ENCODE measurements around the gene ASTN1. TPM values are rescaled to one million over a fixed set of nuclear protein-coding genes. Genes with fewer than 3 reads are reported as not detected.

ASTN1 gene
- total and polyA plus RNA-seq, 5 donors: 0.11 to 0.28 (median 0.12) TPM

GRCh38 chr1:176983731-176984130 lies 180.8 kb downstream of the ASTN1 start:
- H3K4me1 ChIP-seq (ENCODE audit: control insufficient read depth, insufficient read depth, low read length): no peaks in the 10 kb centered on the region
- no peak overlapping the region for H3K27ac ChIP-seq (ENCODE audit: low read length)
- no peak overlapping the region for H3K4me3 ChIP-seq (ENCODE audit: low read length)
- intact Hi-C loops (cut with DNase I): no loop called here
- WGBS: 81% methylated on average over 5 of the region's 5 CpGs
- H3K27me3 ChIP-seq (ENCODE audit: control insufficient read depth, insufficient read depth): no peaks in the 10 kb centered on the region
- no peak for DNase-seq
- ATAC-seq: no peak
- no peaks in the 10 kb centered on the region for H3K9me3 ChIP-seq (ENCODE audit: control insufficient read depth, low read length)

- Histone ChIP-seq H3K4me3 (ENCODE audit: low read length) (no peak overlapping the region), H3K9me3 (ENCODE audit: control insufficient read depth, low read length) (no peaks in the 10 kb centered on the region), H3K27me3 (ENCODE audit: control insufficient read depth, insufficient read depth) (no peaks in the 10 kb centered on the region), H3K27ac (ENCODE audit: low read length) (no peak overlapping the region), H3K4me1 (ENCODE audit: control insufficient read depth, insufficient read depth, low read length) (no peaks in the 10 kb centered on the region)
- ATAC-seq: no peak
- no peak for DNase-seq
- 90% methylated on average over 7 of the region's 7 CpGs for WGBS
- intact Hi-C loops (cut with DNase I): no loop called here
Observed at GRCh38 chr1:176976771-176977170, 187.7 kb downstream of the ASTN1 start.

GRCh38 chr1:176976225-176976624 lies 188.3 kb downstream of the ASTN1 start:
- intact Hi-C loops (cut with DNase I): no loop called here
- 72% methylated on average over 4 of the region's 4 CpGs for WGBS

GRCh38 chr1:176964687-176965086 lies 199.8 kb downstream of the ASTN1 start:
- no peaks in the 10 kb centered on the region for H3K4me1 ChIP-seq (ENCODE audit: control insufficient read depth, insufficient read depth, low read length)
- no peaks in the 10 kb centered on the region for H3K9me3 ChIP-seq (ENCODE audit: control insufficient read depth, low read length)
- H3K4me3 ChIP-seq (ENCODE audit: low read length): no peak overlapping the region
- DNase-seq (no peak), ATAC-seq (no peak)
- H3K27ac ChIP-seq (ENCODE audit: low read length): no peak overlapping the region
- intact Hi-C loops (cut with DNase I): no loop called here
- H3K27me3 ChIP-seq (ENCODE audit: control insufficient read depth, insufficient read depth): no peaks in the 10 kb centered on the region
- 88% methylated on average over 2 of the region's 2 CpGs for WGBS

More at GRCh38 chr1:176976225-176976624, 188.3 kb downstream of the ASTN1 start:
- H3K9me3 ChIP-seq (ENCODE audit: control insufficient read depth, low read length): no peaks in the 10 kb centered on the region
- ATAC-seq (no peak), DNase-seq (no peak)
- H3K27me3 ChIP-seq (ENCODE audit: control insufficient read depth, insufficient read depth): no peaks in the 10 kb centered on the region
- H3K4me1 ChIP-seq (ENCODE audit: control insufficient read depth, insufficient read depth, low read length): no peaks in the 10 kb centered on the region
- H3K27ac ChIP-seq (ENCODE audit: low read length): no peak overlapping the region
- no peak overlapping the region for H3K4me3 ChIP-seq (ENCODE audit: low read length)

GRCh38 chr1:176963181-176963580 lies 201.3 kb downstream of the ASTN1 start:
- Histone ChIP-seq H3K4me3 (ENCODE audit: low read length) (no peak overlapping the region), H3K27ac (ENCODE audit: low read length) (no peak overlapping the region), H3K27me3 (ENCODE audit: control insufficient read depth, insufficient read depth) (no peaks in the 10 kb centered on the region), H3K4me1 (ENCODE audit: control insufficient read depth, insufficient read depth, low read length) (no peaks in the 10 kb centered on the region), H3K9me3 (ENCODE audit: control insufficient read depth, low read length) (no peaks in the 10 kb centered on the region)
- DNase-seq: no peak
- ATAC-seq: no peak
- intact Hi-C loops (cut with DNase I): no loop called here
- WGBS: 84% methylated on average over 2 of the region's 2 CpGs

- Histone ChIP-seq H3K4me3 (ENCODE audit: low read length) (no peak overlapping the region), H3K27ac (ENCODE audit: low read length) (no peak overlapping the region), H3K9me3 (ENCODE audit: control insufficient read depth, low read length) (no peaks in the 10 kb centered on the region), H3K27me3 (ENCODE audit: control insufficient read depth, insufficient read depth) (no peaks in the 10 kb centered on the region), H3K4me1 (ENCODE audit: control insufficient read depth, insufficient read depth, low read length) (no peaks in the 10 kb centered on the region)
- 78% methylated on average over 2 of the region's 2 CpGs for WGBS
- ATAC-seq (no peak), DNase-seq (no peak)
- intact Hi-C loops (cut with DNase I): no loop called here
Observed at GRCh38 chr1:176961678-176962077, 202.8 kb downstream of the ASTN1 start.

GRCh38 chr1:176959191-176959820 lies 205.2 kb downstream of the ASTN1 start:
- no peak overlapping the region for H3K27ac ChIP-seq (ENCODE audit: low read length)
- no peak overlapping the region for H3K4me3 ChIP-seq (ENCODE audit: low read length)
- H3K27me3 ChIP-seq (ENCODE audit: control insufficient read depth, insufficient read depth): no peaks in the 10 kb centered on the region
- no peaks in the 10 kb centered on the region for H3K9me3 ChIP-seq (ENCODE audit: control insufficient read depth, low read length)
- intact Hi-C loops (cut with DNase I): no loop called here
- no peaks in the 10 kb centered on the region for H3K4me1 ChIP-seq (ENCODE audit: control insufficient read depth, insufficient read depth, low read length)
- no peak for ATAC-seq
- 56% methylated on average over 3 of the region's 3 CpGs for WGBS
- DNase-seq: no peak

- Histone ChIP-seq H3K4me1 (ENCODE audit: control insufficient read depth, insufficient read depth, low read length) (no peaks in the 10 kb centered on the region), H3K4me3 (ENCODE audit: low read length) (no peak overlapping the region), H3K9me3 (ENCODE audit: control insufficient read depth, low read length) (no peaks in the 10 kb centered on the region), H3K27ac (ENCODE audit: low read length) (no peak overlapping the region), H3K27me3 (ENCODE audit: control insufficient read depth, insufficient read depth) (no peaks in the 10 kb centered on the region)
- WGBS: 70% methylated on average over 10 of the region's 10 CpGs
- ATAC-seq: no peak
- DNase-seq: no peak
- intact Hi-C loops (cut with DNase I): no loop called here
Observed at GRCh38 chr1:176957603-176958002, 206.9 kb downstream of the ASTN1 start.

GRCh38 chr1:176954242-176954641 lies 210.3 kb downstream of the ASTN1 start:
- Histone ChIP-seq H3K9me3 (ENCODE audit: control insufficient read depth, low read length) (no peaks in the 10 kb centered on the region), H3K27ac (ENCODE audit: low read length) (no peak overlapping the region), H3K27me3 (ENCODE audit: control insufficient read depth, insufficient read depth) (no peaks in the 10 kb centered on the region), H3K4me3 (ENCODE audit: low read length) (no peak overlapping the region), H3K4me1 (ENCODE audit: control insufficient read depth, insufficient read depth, low read length) (no peaks in the 10 kb centered on the region)
- ATAC-seq: no peak
- DNase-seq: no peak
- intact Hi-C loops (cut with DNase I): no loop called here

- H3K4me1 ChIP-seq (ENCODE audit: control insufficient read depth, insufficient read depth, low read length): no peaks in the 10 kb centered on the region
- intact Hi-C loops (cut with DNase I): no loop called here
- H3K27me3 ChIP-seq (ENCODE audit: control insufficient read depth, insufficient read depth): no peaks in the 10 kb centered on the region
- ATAC-seq (no peak), DNase-seq (no peak)
- 61% methylated on average over 2 of the region's 2 CpGs for WGBS
- no peak overlapping the region for H3K27ac ChIP-seq (ENCODE audit: low read length)
- no peaks in the 10 kb centered on the region for H3K9me3 ChIP-seq (ENCODE audit: control insufficient read depth, low read length)
- H3K4me3 ChIP-seq (ENCODE audit: low read length): no peak overlapping the region
Observed at GRCh38 chr1:176950736-176951324, 213.7 kb downstream of the ASTN1 start.

GRCh38 chr1:176949033-176949662 lies 215.4 kb downstream of the ASTN1 start:
- peak; percentile 34 to 78 (median 63) for DNase-seq
- no peaks in the 10 kb centered on the region for H3K4me1 ChIP-seq (ENCODE audit: control insufficient read depth, insufficient read depth, low read length)
- H3K4me3 ChIP-seq (ENCODE audit: low read length): no peak overlapping the region
- no peaks in the 10 kb centered on the region for H3K9me3 ChIP-seq (ENCODE audit: control insufficient read depth, low read length)
- intact Hi-C loops (cut with DNase I): loop anchor here in 1 of 4 donors (2.0 kb wide), 1 partner anchor 52 kb away; no protein-coding TSS in a partner anchor
- ATAC-seq: peak; percentile 71 to 79
- no peaks in the 10 kb centered on the region for H3K27me3 ChIP-seq (ENCODE audit: control insufficient read depth, insufficient read depth)
- WGBS: 35% methylated on average over 17 of the region's 17 CpGs
- H3K27ac ChIP-seq (ENCODE audit: low read length): no peak overlapping the region
